ACHN (cell line): ENCODE results near the gene AKAP12.
"Not testable (repeated sequence)": the region's sequence is repeated elsewhere in the genome, so short reads cannot be mapped to it uniquely, and the experiment has no call there.

Experiments used
- DNase-seq: peaks from one replicate; pipeline ENCODE4 v3.0.0-alpha.2; 2015
- in situ Hi-C: cut with HindIII; loops from 2 replicates; pipeline ENCODE4 v1.10.0; 2017; ENCODE audit warnings: low sequenced_read_pairs, low pct_ligation_motif_present, low pct_unique_long_range_greater_than_20kb

Gene AKAP12

DNA sequence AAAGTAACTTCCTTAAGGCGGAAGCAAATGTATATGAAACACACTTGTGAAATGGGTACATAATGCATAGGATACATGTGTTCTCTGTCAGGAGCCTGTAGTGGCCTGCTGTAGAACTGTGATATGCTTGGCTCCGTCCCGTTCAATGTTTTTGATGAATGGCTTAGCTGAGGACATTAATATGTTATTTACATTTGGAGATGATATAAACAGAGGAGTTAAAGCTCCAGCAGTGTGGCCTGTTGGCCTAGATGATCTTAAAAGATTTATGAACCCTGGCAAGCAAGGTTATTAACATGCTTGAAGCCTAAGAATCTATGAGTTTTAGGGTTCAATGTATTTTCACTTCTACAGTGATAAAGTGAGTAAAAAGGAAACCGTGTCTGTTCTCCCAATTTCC is 59.2 kb downstream of the AKAP12 start:
- in situ Hi-C loops = no loop called here
- DNase-seq = no peak

DNA sequence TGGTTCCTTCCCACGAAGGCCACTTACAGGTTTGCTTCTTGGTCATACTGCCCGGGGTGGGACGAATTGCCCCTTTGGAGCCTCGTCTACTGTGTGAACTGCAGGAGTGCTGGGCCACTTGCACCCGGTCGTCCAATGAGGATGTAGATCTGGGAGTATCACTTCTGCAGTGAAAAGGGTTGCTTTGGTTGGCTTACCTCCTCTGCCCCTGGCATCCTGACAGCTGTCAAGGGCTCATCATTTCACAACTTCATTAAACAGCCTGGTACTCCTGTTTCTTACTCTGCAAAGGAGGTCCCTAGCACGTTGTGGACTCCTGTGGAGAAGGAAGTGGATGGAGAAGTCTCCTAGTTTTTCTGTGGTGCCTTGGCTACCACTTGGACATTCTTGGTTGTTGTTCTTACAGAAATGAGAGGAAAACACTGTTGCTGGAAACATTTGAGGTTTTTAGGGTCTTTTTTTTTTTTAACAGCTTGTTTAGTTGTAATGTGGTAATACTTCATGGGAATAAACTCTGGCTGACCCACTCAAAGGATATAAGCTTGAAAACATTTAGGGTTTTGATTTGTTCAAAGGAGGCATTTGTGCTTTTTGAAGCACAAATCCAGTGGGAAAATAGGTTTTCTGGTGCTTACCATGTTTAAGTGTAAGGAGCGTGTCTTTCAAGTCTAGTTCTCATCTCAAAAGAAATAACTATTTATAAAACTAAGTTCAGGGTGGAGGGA is 60.7 kb downstream of the AKAP12 start:
- in situ Hi-C loops = no loop called here
- DNase-seq = no peak

GRCh38 chr6:151301547-151301946 is 61.8 kb downstream of the AKAP12 start:
- in situ Hi-C loops = no loop called here
- DNase-seq = no peak

- in situ Hi-C loops = no loop called here
Measured at GRCh38 chr6:151303231-151303630, 63.5 kb downstream of the AKAP12 start.

DNA sequence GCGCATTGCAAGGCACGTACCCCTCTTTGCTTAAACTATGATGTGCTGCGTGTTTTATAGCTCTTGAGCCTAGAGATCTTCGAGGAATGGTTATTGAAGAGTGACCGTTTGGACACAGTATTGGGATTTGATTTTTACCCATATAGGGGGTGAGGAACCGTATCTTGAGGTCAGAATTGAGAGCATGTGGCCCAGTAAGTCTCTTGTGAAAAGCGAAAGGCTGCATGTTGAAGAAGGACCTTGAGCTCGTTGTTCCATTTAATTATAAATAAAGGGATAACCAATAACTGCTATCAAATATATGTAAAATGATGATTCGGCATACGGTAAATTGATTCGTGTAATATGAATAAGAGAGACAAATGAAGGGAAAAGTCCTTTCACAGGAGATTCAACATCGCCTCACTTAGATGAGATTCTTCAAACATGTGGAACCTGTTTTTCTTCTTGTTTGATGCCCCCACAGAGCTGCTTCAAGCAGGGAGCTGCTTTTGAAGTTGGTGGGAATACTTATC is 66.6 kb downstream of the AKAP12 start:
- no peak for DNase-seq

More at GRCh38 chr6:151303231-151303630, 63.5 kb downstream of the AKAP12 start:
- no peak for DNase-seq

GRCh38 chr6:151307501-151307900 is 67.7 kb downstream of the AKAP12 start:
- in situ Hi-C loops = no loop called here
- no peak for DNase-seq

More for the DNA sequence above, 66.6 kb downstream of the AKAP12 start:
- in situ Hi-C loops = no loop called here

- no peak for DNase-seq
- in situ Hi-C loops = no loop called here
Measured at GRCh38 chr6:151309619-151310018, 69.9 kb downstream of the AKAP12 start.

GRCh38 chr6:151310279-151310678 is 70.5 kb downstream of the AKAP12 start:
- DNase-seq = no peak
- in situ Hi-C loops = no loop called here

DNA sequence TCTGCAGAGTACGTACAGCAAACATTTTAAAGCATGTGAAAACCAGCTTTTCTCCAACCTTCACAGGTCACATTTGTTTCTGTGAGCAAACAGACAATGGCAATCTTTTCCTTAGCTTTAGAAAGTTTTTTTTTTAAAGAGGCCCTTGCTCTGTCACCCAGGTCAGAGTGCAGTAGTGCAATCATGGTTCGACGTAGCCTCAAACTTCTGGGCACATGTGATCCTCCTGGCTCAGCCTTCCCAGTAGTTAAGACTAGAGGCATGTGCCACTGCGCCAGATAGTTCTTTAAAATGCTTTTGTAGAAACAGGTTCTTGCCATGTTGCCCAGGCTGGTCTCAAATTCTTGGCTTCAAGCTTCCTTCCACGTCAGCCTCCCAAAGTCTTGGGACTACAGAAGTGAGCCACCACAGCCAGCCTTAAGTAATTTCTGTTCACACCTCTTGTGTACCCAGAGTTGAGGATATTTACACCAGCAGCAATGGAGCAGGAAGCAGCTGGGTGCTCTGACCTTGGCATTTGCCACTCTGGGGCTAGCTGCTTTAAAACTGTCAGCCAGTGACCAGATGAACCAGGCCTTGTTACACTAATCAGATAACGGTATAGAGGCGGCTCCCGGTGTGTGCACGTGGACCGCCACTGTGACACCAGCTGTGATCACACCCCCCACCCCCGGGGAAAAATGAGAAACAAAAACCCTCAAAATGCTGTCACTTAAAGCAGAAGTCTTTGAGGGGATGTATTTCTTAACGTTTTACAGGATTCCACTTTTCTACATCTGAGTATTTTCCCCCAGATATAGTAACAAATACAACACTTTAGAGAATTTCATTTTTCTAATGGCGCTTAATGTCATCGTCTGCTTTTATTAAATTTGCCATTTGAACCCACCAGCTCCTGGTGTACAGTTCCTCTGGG is 71.3 kb downstream of the AKAP12 start:
- DNase-seq = no peak
- in situ Hi-C loops = no loop called here

GRCh38 chr6:151313066-151313491 is 73.3 kb downstream of the AKAP12 start:
- DNase-seq = no peak
- in situ Hi-C loops = no loop called here

DNA sequence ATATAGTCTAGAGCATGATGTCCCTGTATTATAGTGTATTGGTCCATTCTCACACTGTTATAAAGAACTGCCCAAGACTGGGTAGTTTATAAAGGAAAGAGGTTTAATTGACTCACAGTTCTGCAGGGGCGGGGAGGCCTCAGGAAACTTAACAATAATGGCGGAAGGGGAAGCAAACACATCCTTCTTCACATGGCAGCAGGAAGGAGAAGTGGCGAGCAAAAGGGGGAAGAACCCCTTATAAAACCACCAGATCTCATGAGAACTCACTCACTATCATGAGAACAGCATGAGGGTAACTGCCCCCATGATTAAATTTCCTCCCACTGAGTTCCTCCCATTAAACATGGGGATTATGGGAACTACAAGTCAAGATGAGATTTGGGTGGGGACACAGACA is 75.9 kb downstream of the AKAP12 start:
- DNase-seq, in situ Hi-C loops: not testable (repeated sequence)

GRCh38 chr6:151317103-151317994 is 77.6 kb downstream of the AKAP12 start:
- DNase-seq = no peak
- in situ Hi-C loops = no loop called here

- no peak for DNase-seq
- in situ Hi-C loops = no loop called here
Measured at GRCh38 chr6:151317995-151318365, 78.2 kb downstream of the AKAP12 start.

DNA sequence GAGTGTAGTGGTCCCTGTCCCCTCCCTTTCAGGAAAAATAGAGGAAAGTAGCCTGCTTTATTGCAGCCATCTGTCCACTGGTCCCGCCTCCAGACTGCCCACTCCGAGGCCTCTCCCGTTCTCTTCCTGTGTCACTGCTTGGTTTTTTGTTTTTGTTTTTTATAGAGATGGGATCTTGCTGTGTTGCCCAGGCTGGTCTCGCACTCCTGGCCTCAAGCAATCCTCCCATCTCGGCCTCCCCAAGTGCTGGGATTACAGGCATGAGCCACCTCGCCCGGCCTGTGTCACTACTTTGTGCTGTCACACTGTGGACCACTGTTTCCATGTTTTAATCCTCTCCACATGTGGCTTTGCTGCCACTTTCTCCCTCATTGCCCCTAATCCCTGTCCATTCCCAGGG is 80.4 kb downstream of the AKAP12 start:
- DNase-seq = no peak
- in situ Hi-C loops = no loop called here

DNA sequence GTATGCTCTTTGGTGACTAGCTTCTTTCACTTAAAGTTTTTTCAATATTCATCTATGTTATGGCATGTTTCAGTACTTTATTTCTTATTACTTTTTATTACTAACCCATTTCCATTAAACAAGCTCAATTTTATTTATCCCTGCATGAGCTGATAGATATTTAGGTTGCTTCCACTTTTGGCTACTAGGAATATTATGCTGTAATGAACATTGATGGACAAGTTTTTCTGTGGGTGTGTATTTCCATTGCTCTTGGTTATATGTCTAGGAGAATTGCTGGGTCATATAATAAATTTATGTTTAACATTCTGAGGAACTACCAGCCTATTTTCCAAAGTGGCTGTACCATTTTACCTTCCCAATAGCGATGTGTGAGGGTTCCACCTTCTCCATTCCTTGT is 81.7 kb downstream of the AKAP12 start:
- in situ Hi-C loops = no loop called here
- DNase-seq = no peak

DNA sequence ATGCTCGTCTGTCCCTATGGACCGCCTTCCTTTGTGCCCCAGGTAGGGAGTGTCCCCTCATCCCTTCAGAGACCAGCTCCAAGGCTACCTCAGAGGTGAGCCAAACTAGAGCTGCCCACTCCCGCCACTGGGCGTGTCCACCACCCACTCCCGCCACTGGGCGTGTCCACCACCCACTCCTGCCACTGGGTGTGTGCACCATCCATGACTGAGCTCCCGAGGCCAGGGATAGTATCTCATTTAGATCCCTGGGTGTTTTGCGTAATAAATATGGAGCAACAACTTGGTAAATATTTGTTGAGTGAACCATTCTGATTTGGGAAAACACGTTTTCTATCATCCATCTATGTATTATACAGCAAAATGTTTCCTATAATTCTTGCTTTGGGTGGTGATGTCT is 82.8 kb downstream of the AKAP12 start:
- in situ Hi-C loops = no loop called here
- DNase-seq = no peak

DNA sequence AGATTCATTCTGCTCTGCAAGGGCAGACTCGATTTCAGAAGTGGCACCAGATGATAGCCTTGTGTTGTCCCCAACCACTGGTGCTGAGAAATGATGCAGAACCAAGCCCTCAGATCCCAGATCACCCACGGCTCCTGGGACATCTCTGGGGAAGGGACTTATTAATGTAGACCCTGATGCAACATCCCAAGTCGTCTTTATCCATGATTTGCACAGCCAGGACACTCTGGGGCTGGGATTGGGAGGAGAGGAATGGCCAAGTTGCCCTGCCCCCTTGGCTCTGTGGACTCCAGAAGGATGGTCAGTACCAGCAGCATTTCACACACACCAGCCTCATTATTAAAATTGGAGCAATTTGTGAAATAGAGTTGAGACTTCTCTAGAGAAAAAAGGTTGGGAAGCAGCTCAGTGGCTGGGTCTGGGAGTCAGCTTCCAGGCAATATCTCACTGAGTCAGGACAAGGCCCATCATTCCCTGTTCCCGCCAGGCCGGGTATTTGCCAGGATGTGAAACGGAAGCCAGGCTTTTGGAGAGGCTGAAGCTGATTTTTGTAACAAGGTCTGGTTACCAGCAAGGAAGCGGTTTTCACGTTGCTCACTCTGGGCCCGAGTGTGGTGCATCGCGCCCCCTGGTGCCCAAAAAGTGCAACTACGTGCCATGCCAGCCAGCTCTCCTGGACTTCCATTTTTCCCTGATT is 84.2 kb downstream of the AKAP12 start:
- in situ Hi-C loops = no loop called here
- DNase-seq = peak; percentile 82

GRCh38 chr6:151324488-151324825 is 84.7 kb downstream of the AKAP12 start:
- no peak for DNase-seq
- in situ Hi-C loops = no loop called here
